K562 (cell line): Measurements from ENCODE around the gene PRRG1. TPM values are rescaled to one million over a fixed set of nuclear protein-coding genes. Genes with fewer than 3 reads are reported as not detected.

Source experiments
- ATAC-seq: fragments of 200-7000 bp; cut with Tn5 transposase; 3 replicates; pipeline ENCODE4 v1.9.1; 2020; ENCODE audit warnings: moderate library complexity
- BruUV-seq: library from RNA; stranded (reverse); fragments of 400-500 nt; replicated peaks from 2 replicates; lab custom pipeline; 2021; lab: Mats Ljungman, UMichigan
- CTCF ChIA-PET: fragments of 300-600 bp; formaldehyde crosslinking; extraction: SDS; loops from one replicate; lab custom pipeline; 2021; ENCODE audit warnings: low intra/inter-chr PET ratio; lab: Yijun Ruan, JAX
- POLR2A ChIA-PET: fragments of 300-600, 350-650 bp; sonication (Branson Sonifier 250); formaldehyde crosslinking; extraction: SDS; loops from one replicate; lab custom pipeline; 2021; ENCODE audit warnings: antibody characterized with exemption, inconsistent platforms; lab: Yijun Ruan, JAX
- DNase-seq, 4 experiments: peaks; one replicate each; pipeline versions ENCODE4 v3.0.0 to v3.0.0-alpha.2; 2011 to 2018; ENCODE audit warnings: low spot score in 3 of 4, mixed read lengths in 3 of 4; ENCODE audit errors: extremely low read depth in 1 of 4
- FAIRE-seq: peaks from 2 replicates; lab custom pipeline; 2011; peaks lifted over from hg19 to GRCh38; lab: Jason Lieb, UNC
- H2AFZ ChIP-seq: 2 replicates; pipeline ENCODE4 v1.6.0; 2011; ENCODE audit warnings: low read depth, low read length, control low read depth, inconsistent platforms
- H3K27ac ChIP-seq: fragments of 200-600 bp; 3 replicates; pipeline ENCODE4 v1.8.0; 2011; ENCODE audit warnings: low read depth, mild to moderate bottlenecking, control low read depth, inconsistent platforms, low read length, moderate library complexity, mixed read lengths; ENCODE audit errors: extremely low read depth
- H3K27me3 ChIP-seq, 2 experiments: fragments of 300-600 bp in 1 of 2; 2 replicates in 1 of 2; 3 replicates in 1 of 2; pipeline versions ENCODE4 v1.6.0 to v1.8.0; 2011; ENCODE audit warnings: inconsistent platforms in 2 of 2, low read length in 2 of 2, mild to moderate bottlenecking in 1 of 2, mixed read lengths in 1 of 2, moderate library complexity in 1 of 2; ENCODE audit not compliant: control insufficient read depth in 2 of 2, insufficient read depth in 2 of 2
- H3K36me3 ChIP-seq: fragments of 300-600 bp; 3 replicates; pipeline ENCODE4 v1.8.0; 2011; ENCODE audit warnings: mild to moderate bottlenecking, low read length, inconsistent platforms; ENCODE audit not compliant: control insufficient read depth, insufficient read depth
- H3K4me1 ChIP-seq, 2 experiments: fragments of 200-600 bp in 1 of 2; replicated peaks in 1 of 2; 2 replicates in 1 of 2; 3 replicates in 1 of 2; pipeline versions ENCODE4 v1.5.1 to v1.8.0; 2011; ENCODE audit warnings: inconsistent platforms in 2 of 2, low read length in 2 of 2, mild to moderate bottlenecking in 1 of 2, mixed read lengths in 1 of 2, moderate library complexity in 1 of 2; ENCODE audit not compliant: control insufficient read depth in 2 of 2, insufficient read depth in 2 of 2
- H3K4me2 ChIP-seq: 2 replicates; pipeline ENCODE4 v1.6.1; 2011; ENCODE audit warnings: low read length, control low read depth, inconsistent platforms, mixed read lengths; ENCODE audit not compliant: insufficient read depth
- H3K4me3 ChIP-seq: fragments of 200-600 bp; sonication (generic), shearing (Covaris generic); 2 replicates; pipeline ENCODE4 v1.5.1; 2016; ENCODE audit warnings: control low read depth, inconsistent platforms
- H3K79me2 ChIP-seq: fragments of 200-600 bp; 3 replicates; pipeline ENCODE4 v1.8.0; 2011; ENCODE audit warnings: low read length, inconsistent platforms; ENCODE audit not compliant: control insufficient read depth, insufficient read depth
- H3K9ac ChIP-seq, 2 experiments: 2 replicates each; pipeline versions ENCODE4 v1.6.0 to v1.6.1; 2011; ENCODE audit warnings: low read depth in 2 of 2, low read length in 2 of 2, control low read depth in 1 of 2, inconsistent platforms in 1 of 2, mild to moderate bottlenecking in 1 of 2, mixed read lengths in 1 of 2; ENCODE audit not compliant: insufficient read depth in 1 of 2
- H3K9me1 ChIP-seq: one replicate; pipeline ENCODE4 v1.6.0; 2011; ENCODE audit warnings: inconsistent platforms, mild to moderate bottlenecking, low read length, moderate library complexity; ENCODE audit not compliant: control insufficient read depth, insufficient read depth
- H3K9me3 ChIP-seq: replicated peaks from 2 replicates; pipeline ENCODE4 v1.5.1; 2011; ENCODE audit warnings: low read depth, low read length, inconsistent platforms; ENCODE audit not compliant: control insufficient read depth, insufficient read depth
- H4K20me1 ChIP-seq: replicated peaks from 2 replicates; pipeline ENCODE4 v1.6.1; 2011; ENCODE audit warnings: low read length, inconsistent platforms, mixed read lengths; ENCODE audit not compliant: control insufficient read depth, insufficient read depth
- CEBPG ChIP-seq, 3 experiments: fragments of 200-800 bp in 1 of 3; sonication (Bioruptor generic) in 1 of 3; sonication (generic) in 1 of 3; formaldehyde crosslinking in 1 of 3; IDR thresholded peaks in 2 of 3; conservative IDR thresholded peaks in 1 of 3; 2 replicates each; pipeline versions ENCODE4 v1.6.1 to v1.8.0; 2016 to 2022; ENCODE audit warnings: missing compliant biosample characterization in 2 of 3, missing genetic modification characterization in 2 of 3, mild to moderate bottlenecking in 1 of 3, missing genetic modification reagents in 1 of 3
- CHD4 ChIP-seq: fragments of 200-600 bp; sonication (generic); IDR thresholded peaks from 3 replicates; pipeline ENCODE4 v1.6.1; 2012; ENCODE audit warnings: low read depth, mild to moderate bottlenecking, mixed read lengths, low read length, inconsistent platforms; ENCODE audit not compliant: insufficient read depth, insufficient replicate concordance, poor library complexity, severe bottlenecking
- FOXJ3 ChIP-seq: sonication (generic); formaldehyde crosslinking; IDR thresholded peaks from 2 replicates; pipeline ENCODE4 v1.4.0; 2020; ENCODE audit warnings: mild to moderate bottlenecking, missing genetic modification reagents
- MEF2A ChIP-seq: IDR thresholded peaks from 2 replicates; pipeline ENCODE4 v1.6.1; 2011; ENCODE audit warnings: low read depth, mild to moderate bottlenecking, low read length, moderate library complexity; ENCODE audit not compliant: control insufficient read depth
- NFE2L1 ChIP-seq: fragments of 450-650 bp; IDR thresholded peaks from 2 replicates; pipeline ENCODE4 v1.6.1; 2016; ENCODE audit warnings: missing genetic modification characterization, low read depth, mild to moderate bottlenecking, missing compliant biosample characterization, moderate library complexity, borderline replicate concordance
- NFRKB ChIP-seq: fragments of 450-650 bp; IDR thresholded peaks from 2 replicates; pipeline ENCODE4 v1.6.1; 2016; ENCODE audit warnings: low read depth
- PRPF4 ChIP-seq: fragments of 200-400 bp; formaldehyde crosslinking; IDR thresholded peaks from one replicate; pipeline ENCODE4 v1.6.1; 2017; ENCODE audit warnings: low read length, low read depth, mild to moderate bottlenecking; ENCODE audit not compliant: insufficient read depth, poor library complexity, severe bottlenecking
- ZNF274 ChIP-seq: IDR thresholded peaks from 2 replicates; pipeline ENCODE4 v1.6.1; 2011; ENCODE audit warnings: low read depth, mild to moderate bottlenecking, low read length, moderate library complexity, borderline replicate concordance
- ZNF778 ChIP-seq: fragments of 450-650 bp; formaldehyde crosslinking; IDR thresholded peaks from 2 replicates; pipeline ENCODE4 v1.4.0; 2020; ENCODE audit warnings: mild to moderate bottlenecking, moderate library complexity
- WGBS: fragments of 100-300 bp; shearing (Covaris generic); methylation state at CpG from one replicate; pipeline ENCODE4 v1.1.6; 2016; ENCODE audit warnings: low coverage, mixed read lengths; ENCODE audit not compliant: insufficient coverage; ENCODE audit errors: missing lambda C conversion rate; 5-methylcytosine and 5-hydroxymethylcytosine counted together
- in situ Hi-C: fragments of 300-500 bp; cut with MboI; formaldehyde crosslinking; loops from 4 replicates; pipeline ENCODE4 v1.15.0; 2018; ENCODE audit warnings: inconsistent platforms, mixed read lengths
- intact Hi-C: fragments of 100-400 bp; cut with micrococcal nuclease; formaldehyde crosslinking; loops from 2 replicates; pipeline ENCODE4 v1.14.2; 2022
- polyA plus RNA-seq, 8 experiments: library from polyadenylated mRNA; depleted of rRNA in 4 of 8; stranded (reverse) in 5 of 8; unstranded in 3 of 8; fragments of >200 nt; fragmentation: Nextera tagmentation in 2 of 8; fragmentation: Illumina TruSeq in 1 of 8; extraction: Ambion mirVana in 2 of 8; extraction: Trizol in 1 of 8; gene quantifications; 2 replicates each; pipeline versions ENCODE4 v1.2.1 to v1.2.3, GENCODE V29; 2011 to 2014; ENCODE audit warnings: inconsistent platforms in 1 of 8, missing spikeins in 1 of 8
- total RNA-seq, 7 experiments: library from RNA; depleted of rRNA in 6 of 7; stranded (reverse); fragments of >200 nt in 6 of 7; fragmentation: Illumina TruSeq in 2 of 7; extraction: Trizol in 2 of 7; gene quantifications; 2 replicates each; pipeline versions ENCODE4 v1.2.1 to v1.2.3, GENCODE V29; 2011 to 2021; ENCODE audit warnings: low replicate concordance in 1 of 7
- TF ChIP-seq, protein P1 (sequence below): IDR thresholded peaks from 2 replicates; pipeline ENCODE4 v1.6.1; 2014; ENCODE audit warnings: antibody characterized with exemption

The PRRG1 gene
- total and polyA plus RNA-seq, 9 of the 15 experiments (the other 6 are each of a cell fraction or from before 2014, with no cell fraction given) = 1.7 to 11.8 (median 4.2) TPM

DNA sequence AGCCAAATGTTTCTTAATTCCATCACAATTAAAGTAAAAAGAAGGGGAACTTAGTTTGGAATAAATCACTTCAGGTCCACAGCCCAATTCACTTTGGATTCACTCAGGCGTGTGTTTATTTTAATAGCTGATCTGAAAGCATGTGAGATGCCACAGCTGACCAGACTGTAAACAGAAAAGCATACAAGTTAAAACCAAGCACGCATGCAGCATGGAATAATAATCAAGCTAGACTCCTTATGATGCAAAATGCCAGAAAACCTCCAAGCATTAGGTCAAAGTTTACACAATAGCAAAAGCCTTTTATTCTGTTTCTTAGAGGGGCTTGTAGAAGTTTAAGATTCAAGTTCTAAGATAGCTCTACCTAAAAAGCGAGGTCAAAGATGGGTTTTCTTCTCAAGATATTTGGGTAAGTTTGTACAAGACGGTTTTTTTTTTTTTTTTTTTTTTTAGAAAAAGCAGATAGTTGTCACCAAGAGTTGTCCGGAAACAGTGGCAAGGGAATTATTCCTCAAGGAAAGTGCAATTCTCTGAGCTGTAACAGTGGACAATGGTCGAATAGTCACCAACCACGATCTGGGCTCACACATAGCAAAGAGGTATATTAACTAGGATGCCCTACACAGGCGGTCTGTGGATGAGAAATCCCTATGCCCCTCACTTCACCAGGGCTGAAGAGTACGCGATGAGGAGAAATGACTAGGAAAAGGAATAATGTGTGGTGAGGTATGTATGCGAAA, 763 bp upstream of the PRRG1 start:
- Histone ChIP-seq H3K9ac (peak overlapping the region; percentile 30 to 74; a peak in 3 of 4 replicates), H2AFZ (peak overlapping the region; percentile 81), H3K27ac (no peak overlapping the region), H3K36me3 (no peaks in the 10 kb centered on the region), H3K9me1 (no peaks in the 10 kb centered on the region), H4K20me1 (no peaks in the 10 kb centered on the region), H3K4me1 (peaks cover 0 to 8% of the 10 kb centered on the region in 2 experiments; a peak in 3 of 5 replicates), H3K4me3 (peak overlapping the region; percentile 57), H3K27me3 (no peaks in the 10 kb centered on the region; a peak in 1 of 5 replicates), H3K9me3 (no peaks in the 10 kb centered on the region), H3K79me2 (peaks cover 29% of the 10 kb centered on the region), H3K4me2 (peak overlapping the region; percentile 76)
- intact Hi-C loops = loop anchor here (1.0 kb wide), 1 partner anchor 33 kb away; no protein-coding TSS in a partner anchor
- DNase-seq (no peak), FAIRE-seq (no peak), ATAC-seq (peak; percentile 10; the same call in 2 of the 3 replicates)
- CTCF ChIA-PET = no interaction called here
- 15% methylated on average over 10 of the region's 11 CpGs for WGBS
- no peak for TF ChIP-seq FOXJ3
- TF ChIP-seq ZNF274 = no peak
- BruUV-seq = no TSS peak
- in situ Hi-C loops = no loop called here
- POLR2A ChIA-PET = interaction anchor here (0.7 to 1.7 kb wide), 2 partner anchors 10 to 445 kb away, joined by 3 to 6 read pairs; no protein-coding TSS in a partner anchor

DNA sequence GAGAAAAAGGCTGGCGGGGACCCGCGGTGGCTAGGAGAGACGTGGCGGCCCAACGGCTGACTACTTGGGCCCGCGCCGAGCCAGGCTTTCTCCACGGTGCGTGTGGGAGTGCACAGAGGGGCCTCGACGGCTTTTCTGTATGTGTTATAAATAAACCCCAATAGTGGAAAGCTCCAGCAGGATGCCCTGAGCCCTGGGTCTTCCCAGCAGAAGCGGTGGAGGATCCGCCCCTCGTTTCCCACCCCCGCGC, 268 bp upstream of the PRRG1 start:
- in situ Hi-C loops = no loop called here
- peak overlapping the region; percentile 30 to 74; a peak in 2 of 4 replicates for H3K9ac ChIP-seq
- POLR2A ChIA-PET = interaction anchor here (0.7 to 1.7 kb wide), 2 partner anchors 10 to 445 kb away, joined by 3 to 6 read pairs; no protein-coding TSS in a partner anchor
- TF ChIP-seq ZNF274 (no peak), MEF2A (no peak), NFE2L1 (tag) (no peak), CHD4 (no peak), ZNF778 (CRISPR knock-in tag) (no peak), PRPF4 (no peak), CEBPG (CRISPR knock-in tag; IDR thresholded peaks at IDR 0.05) (no peak), CEBPG (tag; conservative IDR thresholded peaks at IDR 0.05 in 1 of 2, IDR thresholded peaks at IDR 0.05 in 1 of 2) (no peak), NFRKB (no peak)
- TF ChIP-seq, protein P1, sequence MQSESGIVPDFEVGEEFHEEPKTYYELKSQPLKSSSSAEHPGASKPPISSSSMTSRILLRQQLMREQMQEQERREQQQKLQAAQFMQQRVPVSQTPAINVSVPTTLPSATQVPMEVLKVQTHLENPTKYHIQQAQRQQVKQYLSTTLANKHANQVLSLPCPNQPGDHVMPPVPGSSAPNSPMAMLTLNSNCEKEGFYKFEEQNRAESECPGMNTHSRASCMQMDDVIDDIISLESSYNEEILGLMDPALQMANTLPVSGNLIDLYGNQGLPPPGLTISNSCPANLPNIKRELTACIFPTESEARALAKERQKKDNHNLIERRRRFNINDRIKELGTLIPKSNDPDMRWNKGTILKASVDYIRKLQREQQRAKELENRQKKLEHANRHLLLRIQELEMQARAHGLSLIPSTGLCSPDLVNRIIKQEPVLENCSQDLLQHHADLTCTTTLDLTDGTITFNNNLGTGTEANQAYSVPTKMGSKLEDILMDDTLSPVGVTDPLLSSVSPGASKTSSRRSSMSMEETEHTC = no peak

More for the DNA sequence above, 268 bp upstream of the PRRG1 start:
- FAIRE-seq (no peak), DNase-seq (no peak), ATAC-seq (peak; percentile 57)
- Histone ChIP-seq H3K4me2 (peak overlapping the region; percentile 76), H3K27ac (no peak overlapping the region), H3K9me1 (no peaks in the 10 kb centered on the region), H3K9me3 (no peaks in the 10 kb centered on the region), H3K36me3 (no peaks in the 10 kb centered on the region), H3K27me3 (no peaks in the 10 kb centered on the region; a peak in 1 of 5 replicates), H3K79me2 (peaks cover 34% of the 10 kb centered on the region), H4K20me1 (no peaks in the 10 kb centered on the region), H2AFZ (peak overlapping the region; percentile 81), H3K4me1 (peaks cover 0 to 8% of the 10 kb centered on the region in 2 experiments; a peak in 3 of 5 replicates), H3K4me3 (peak overlapping the region; percentile 57)
- whole genome bisulfite sequencing = 8% methylated on average over 5 of the region's 18 CpGs
- intact Hi-C loops = loop anchor here (1.0 kb wide), 1 partner anchor 32 kb away; no protein-coding TSS in a partner anchor
- CTCF ChIA-PET = no interaction called here
- BruUV-seq = no TSS peak
